HFF-Myc (cell line): Measurements from ENCODE around the gene IDUA.
A peak's percentile ranks its signal among the peaks of the same experiment; 100 is the strongest.

Source experiments
- DNase-seq: peaks from one replicate; pipeline ENCODE4 v3.0.0-alpha.2; 2011; ENCODE audit warnings: low read depth; ENCODE audit errors: extremely low read depth
- H3K4me3 ChIP-seq: replicated peaks from 2 replicates; pipeline ENCODE4 v1.5.1; 2011; ENCODE audit warnings: low read depth, mild to moderate bottlenecking, control low read depth, low read length
- TF ChIP-seq, protein P1 (sequence below): IDR thresholded peaks from 2 replicates; pipeline ENCODE4 v1.5.1; 2012; ENCODE audit warnings: mild to moderate bottlenecking, low read depth, low read length, control low read depth; ENCODE audit errors: missing control alignments

IDUA gene

DNA sequence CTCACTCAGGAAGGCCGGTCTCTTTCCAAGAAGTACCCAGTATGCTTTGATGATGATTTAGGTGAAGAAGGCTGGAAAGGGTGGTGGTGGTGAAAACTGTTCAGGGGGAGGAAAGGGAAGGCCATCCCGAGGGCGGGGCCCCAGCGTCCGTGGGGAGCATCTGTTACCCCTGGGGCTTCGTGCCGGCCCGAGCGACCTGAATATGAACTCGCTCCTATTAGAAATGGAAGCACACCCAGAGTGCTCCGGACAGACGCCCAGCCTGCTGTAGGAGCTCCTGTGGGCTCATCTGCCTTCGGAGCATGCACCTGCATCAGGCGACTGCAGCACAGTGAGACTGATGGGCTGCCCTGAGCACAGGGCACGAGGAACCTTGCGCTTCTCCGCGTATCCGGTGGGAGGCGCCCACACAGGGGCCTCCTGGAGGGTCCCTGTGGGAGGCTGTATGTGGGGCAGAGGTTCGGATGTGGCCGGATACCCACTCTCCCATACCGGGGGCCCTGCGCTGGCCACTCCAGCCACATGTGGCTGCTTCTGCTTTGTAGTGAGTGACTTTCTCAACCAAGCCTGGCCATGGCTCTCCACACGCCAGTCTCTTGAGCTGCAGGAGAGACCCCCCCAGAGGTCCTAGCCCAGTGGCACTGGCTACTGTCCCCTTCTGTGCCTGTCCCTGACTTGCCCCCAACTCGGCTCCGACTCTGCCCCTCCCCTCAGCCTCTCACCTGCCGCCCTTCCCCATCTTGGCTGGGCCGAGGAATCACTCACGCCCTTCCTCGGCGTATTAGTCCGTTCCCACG is 61.3 kb downstream of the IDUA start:
- TF ChIP-seq, protein P1, sequence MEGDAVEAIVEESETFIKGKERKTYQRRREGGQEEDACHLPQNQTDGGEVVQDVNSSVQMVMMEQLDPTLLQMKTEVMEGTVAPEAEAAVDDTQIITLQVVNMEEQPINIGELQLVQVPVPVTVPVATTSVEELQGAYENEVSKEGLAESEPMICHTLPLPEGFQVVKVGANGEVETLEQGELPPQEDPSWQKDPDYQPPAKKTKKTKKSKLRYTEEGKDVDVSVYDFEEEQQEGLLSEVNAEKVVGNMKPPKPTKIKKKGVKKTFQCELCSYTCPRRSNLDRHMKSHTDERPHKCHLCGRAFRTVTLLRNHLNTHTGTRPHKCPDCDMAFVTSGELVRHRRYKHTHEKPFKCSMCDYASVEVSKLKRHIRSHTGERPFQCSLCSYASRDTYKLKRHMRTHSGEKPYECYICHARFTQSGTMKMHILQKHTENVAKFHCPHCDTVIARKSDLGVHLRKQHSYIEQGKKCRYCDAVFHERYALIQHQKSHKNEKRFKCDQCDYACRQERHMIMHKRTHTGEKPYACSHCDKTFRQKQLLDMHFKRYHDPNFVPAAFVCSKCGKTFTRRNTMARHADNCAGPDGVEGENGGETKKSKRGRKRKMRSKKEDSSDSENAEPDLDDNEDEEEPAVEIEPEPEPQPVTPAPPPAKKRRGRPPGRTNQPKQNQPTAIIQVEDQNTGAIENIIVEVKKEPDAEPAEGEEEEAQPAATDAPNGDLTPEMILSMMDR: no peak
- no peak overlapping the region for H3K4me3 ChIP-seq
- DNase-seq: no peak

DNA sequence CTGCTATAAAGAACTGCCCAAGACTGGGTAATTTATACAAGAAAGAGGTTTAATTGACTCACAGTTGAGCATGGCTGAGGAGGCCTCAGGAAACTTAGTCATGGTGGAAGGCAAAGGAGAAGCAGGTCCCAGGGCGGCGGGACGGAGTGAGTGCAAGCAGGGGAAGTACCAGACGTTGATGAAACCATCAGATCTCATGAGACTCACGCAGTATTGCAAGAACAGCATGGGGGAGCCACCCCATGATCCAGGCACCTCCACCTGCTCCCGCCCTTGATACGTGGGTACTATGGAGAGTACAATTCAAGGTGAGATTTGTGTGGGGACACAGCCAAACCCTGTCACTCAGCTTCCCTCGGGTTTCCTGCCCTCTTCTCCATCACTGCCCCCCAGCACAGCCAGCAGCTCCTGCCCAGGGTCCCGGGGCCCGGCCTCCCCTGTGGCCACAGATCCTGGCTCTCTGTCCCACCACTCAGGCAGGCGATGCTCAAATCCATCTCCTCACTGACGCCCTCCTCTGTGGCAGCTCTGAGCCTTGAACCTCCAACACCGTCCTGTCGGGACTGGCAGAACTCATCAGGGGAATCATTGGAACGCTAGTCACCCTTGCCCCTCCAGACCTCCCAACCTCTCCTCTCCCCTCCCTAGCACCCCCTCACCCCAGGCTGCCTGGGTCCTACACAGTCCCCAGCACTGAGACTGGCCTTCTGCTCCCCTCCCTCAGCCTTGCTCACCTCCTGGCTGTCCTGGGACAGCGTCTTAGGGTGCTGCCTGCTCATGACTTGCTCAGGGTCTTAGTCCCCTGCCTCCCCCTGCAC is 62.1 kb downstream of the IDUA start:
- DNase-seq: no peak
- TF ChIP-seq, protein P1: no peak
- H3K4me3 ChIP-seq: no peak overlapping the region

GRCh38 chr4:1049591-1049905 is 62.7 kb downstream of the IDUA start:
- DNase-seq: no peak
- TF ChIP-seq, protein P1: no peak

DNA sequence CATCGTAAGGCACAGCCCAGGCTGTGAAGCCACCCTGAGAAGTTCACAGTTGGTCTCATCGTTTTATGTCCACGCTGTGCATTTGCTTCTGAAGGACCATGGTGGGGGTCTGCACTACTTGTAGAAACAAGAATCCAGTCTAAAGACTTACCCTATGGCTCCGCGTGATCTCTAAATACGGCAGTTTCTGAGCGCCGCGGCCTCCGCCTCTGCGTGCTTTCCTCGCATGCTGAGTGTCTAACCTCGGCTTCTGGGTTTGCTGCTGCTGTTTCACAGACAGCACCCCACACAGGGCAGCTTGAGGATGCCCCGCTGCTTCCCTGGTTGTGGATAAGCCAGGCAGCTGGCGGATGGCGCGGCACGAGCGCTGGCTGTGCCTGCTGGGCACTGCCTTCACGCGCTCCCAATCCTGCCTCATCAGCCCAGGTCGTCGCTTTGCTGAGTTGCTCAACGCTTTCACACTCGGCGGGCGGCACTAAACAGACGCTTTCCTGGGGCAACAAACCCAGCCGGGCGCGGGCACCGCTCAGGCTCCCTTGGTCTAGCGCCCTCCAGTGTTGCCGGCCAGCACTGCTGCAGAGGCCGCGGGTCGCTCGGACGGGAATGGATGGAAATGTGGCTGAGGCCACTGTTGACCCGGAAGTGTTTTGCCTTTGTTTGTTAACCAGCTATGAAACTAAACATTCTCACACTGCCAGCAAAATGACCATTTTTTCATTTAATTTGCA is 63.8 kb downstream of the IDUA start:
- TF ChIP-seq, protein P1: peak; percentile 17
- DNase-seq: no peak
- no peak overlapping the region for H3K4me3 ChIP-seq

More at GRCh38 chr4:1049591-1049905, 62.7 kb downstream of the IDUA start:
- no peak overlapping the region for H3K4me3 ChIP-seq

GRCh38 chr4:1051472-1051871 is 64.6 kb downstream of the IDUA start:
- no peak overlapping the region for H3K4me3 ChIP-seq
- DNase-seq: no peak
- TF ChIP-seq, protein P1: no peak

DNA sequence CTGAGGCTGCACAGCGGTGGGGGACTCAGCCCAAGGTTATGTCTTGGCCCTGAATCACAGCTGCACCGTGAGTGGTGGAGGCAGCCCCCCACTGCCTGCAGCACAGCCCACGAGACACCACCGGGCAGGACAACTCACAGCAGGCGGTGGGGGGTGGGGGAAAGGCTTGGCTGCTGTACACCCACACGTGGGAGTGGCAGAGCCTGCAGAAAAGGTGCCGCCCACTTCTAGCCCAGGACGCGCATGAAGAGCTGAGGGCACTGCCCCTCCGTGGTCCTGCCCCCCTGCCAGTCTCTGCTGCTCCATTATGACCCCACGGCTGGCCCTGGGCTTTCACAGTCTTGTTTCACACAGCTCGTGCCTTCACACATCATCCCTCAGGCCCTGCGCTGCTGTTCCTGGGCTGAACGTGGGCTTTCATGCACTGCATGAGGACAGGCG is 65.4 kb downstream of the IDUA start:
- DNase-seq: no peak
- TF ChIP-seq, protein P1: no peak
- no peak overlapping the region for H3K4me3 ChIP-seq
